AG10803 (cell line): ENCODE data around the gene WDR87.

Source experiments
- DNase-seq: peaks from one replicate; pipeline ENCODE4 v3.0.0; 2010; ENCODE audit warnings: low read depth
- H3K4me3 ChIP-seq: 2 replicates; pipeline ENCODE4 v1.5.1; 2011; ENCODE audit warnings: mild to moderate bottlenecking, low read length, control low read depth
- TF ChIP-seq, protein P1 (sequence below): conservative IDR thresholded peaks from 2 replicates; pipeline ENCODE4 v1.5.1; 2011; ENCODE audit warnings: mild to moderate bottlenecking, low read length, control low read depth, inconsistent platforms

Gene WDR87

DNA sequence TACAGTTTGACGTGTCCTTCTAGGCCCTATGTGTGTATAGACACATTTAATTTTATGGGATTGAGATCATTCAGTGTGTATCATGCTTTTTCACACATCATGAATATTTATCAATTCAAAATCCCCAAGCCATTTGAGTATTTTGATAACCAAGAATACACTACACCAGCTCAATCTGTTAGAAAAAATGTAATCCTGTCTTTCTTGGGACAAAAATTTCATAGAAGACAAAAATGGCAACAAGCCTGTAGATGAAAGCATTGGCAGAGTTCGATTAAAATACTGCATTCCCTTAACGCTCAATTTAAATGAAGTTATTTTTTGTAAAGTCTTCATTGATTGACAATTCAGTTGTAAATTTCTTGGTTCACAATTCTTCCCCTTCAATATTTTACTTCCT lies 41.9 kb downstream of the WDR87 start:
- no peak for DNase-seq
- no peak overlapping the region for H3K4me3 ChIP-seq
- TF ChIP-seq, protein P1, sequence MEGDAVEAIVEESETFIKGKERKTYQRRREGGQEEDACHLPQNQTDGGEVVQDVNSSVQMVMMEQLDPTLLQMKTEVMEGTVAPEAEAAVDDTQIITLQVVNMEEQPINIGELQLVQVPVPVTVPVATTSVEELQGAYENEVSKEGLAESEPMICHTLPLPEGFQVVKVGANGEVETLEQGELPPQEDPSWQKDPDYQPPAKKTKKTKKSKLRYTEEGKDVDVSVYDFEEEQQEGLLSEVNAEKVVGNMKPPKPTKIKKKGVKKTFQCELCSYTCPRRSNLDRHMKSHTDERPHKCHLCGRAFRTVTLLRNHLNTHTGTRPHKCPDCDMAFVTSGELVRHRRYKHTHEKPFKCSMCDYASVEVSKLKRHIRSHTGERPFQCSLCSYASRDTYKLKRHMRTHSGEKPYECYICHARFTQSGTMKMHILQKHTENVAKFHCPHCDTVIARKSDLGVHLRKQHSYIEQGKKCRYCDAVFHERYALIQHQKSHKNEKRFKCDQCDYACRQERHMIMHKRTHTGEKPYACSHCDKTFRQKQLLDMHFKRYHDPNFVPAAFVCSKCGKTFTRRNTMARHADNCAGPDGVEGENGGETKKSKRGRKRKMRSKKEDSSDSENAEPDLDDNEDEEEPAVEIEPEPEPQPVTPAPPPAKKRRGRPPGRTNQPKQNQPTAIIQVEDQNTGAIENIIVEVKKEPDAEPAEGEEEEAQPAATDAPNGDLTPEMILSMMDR: no peak

DNA sequence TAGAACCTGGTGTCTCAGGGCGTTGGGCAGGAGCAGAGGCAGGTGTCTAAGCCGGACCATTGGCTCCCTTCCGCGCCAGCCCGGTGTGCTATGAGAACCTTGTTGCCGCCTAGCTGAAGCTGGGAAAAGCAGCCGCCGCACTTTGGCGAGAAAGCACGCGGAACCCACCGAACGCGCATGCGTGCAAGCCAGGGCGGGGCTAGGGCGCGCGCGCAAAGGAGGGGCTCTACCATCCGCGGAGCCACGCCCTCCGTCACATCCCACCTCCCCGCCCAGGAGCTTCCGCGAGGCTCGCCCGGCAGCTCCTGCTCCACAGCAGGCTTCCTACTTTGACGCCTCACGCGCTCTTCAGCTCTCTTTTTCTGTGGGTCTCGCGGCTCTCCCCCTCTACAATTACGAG lies 51.3 kb downstream of the WDR87 start:
- peak; percentile 8 for DNase-seq
- TF ChIP-seq, protein P1: no peak
- no peak overlapping the region for H3K4me3 ChIP-seq

DNA sequence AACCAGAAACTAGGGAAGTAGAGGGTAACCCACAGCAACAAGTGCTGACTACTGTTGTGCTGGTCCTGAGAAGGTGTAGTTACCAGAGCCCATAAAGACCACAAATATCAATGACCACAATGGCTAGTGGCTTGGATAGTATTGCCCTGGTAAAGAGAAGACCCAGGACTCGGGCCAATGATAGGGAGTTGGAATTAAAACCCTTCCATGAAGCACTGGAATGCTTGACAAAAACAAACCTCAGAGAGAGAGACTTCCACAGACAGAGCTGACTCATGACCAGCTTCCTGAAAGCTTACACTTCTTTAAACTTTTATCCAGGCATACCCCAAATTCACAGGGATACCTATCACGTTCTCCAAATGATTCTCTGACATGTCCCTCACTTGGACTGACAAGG lies 60.5 kb downstream of the WDR87 start:
- no peak overlapping the region for H3K4me3 ChIP-seq
- TF ChIP-seq, protein P1: no peak
- no peak for DNase-seq
